HG03558 (cell line): Measurements from ENCODE around the gene CBX3.
"Not testable (repeated sequence)": the region's sequence is repeated elsewhere in the genome, so short reads cannot be mapped to it uniquely, and the experiment has no call there.

Source experiments
- ATAC-seq: cut with Tn5 transposase; IDR thresholded peaks from one replicate; pipeline ENCODE4 v1.9.1; 2021; ENCODE audit warnings: moderate number of reproducible peaks; ENCODE audit not compliant: unreplicated experiment; ENCODE audit errors: extremely low read depth

CBX3 gene

DNA sequence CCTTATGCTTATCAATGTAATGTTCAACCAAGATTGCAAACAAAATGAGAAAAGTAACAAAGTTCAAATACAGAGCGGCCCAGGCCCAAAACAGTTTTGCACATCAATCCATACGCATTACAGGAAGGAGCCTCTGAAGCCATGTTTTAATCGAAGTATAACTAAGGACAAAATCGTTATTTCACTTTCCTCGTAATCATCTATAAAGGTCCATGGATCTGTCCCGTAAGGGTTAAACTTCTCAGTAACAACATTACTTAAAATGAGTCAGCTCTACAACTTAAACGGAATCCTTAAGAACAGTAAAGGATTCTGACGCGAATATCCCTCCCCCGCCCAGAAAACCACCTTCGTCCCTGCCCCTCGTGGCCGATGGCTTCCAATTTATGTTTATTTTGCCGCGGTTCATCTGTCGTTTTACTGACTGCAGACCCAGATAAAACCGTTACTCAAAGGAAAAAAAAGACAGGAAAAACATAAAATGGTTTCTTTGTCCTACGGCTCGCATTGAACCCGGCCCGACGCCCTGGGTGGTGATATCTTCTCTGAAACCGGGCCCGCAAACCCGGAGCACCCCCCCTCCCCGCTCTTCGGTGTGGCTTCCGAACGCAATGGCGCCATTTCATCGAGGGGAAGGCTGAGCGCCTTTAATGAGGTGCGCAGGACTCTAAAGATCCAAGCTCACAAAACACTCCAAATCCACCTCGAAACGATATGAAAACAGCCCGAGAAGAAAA is 2.1 kb upstream of the CBX3 start:
- no peak for ATAC-seq

DNA sequence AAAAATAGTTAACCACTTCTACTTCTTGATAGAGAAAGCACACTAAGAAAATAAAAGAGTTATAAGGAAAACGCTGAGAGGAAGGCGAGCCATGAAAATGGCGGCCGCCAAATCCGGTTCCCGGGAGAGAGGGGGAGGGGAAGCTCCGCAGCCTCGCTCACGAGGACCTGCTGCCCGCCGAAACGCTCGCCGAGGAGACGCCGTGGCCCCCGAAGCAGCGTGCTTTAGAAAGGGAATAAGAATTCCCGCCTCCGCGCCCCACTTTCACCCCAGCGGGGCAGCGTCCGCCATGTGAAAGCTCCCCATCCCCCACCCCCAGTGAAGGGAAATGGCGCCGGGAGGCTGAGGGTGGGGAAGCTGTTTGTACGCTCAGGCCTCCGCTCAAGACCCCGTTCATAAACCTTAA is 1.5 kb upstream of the CBX3 start:
- no peak for ATAC-seq

DNA sequence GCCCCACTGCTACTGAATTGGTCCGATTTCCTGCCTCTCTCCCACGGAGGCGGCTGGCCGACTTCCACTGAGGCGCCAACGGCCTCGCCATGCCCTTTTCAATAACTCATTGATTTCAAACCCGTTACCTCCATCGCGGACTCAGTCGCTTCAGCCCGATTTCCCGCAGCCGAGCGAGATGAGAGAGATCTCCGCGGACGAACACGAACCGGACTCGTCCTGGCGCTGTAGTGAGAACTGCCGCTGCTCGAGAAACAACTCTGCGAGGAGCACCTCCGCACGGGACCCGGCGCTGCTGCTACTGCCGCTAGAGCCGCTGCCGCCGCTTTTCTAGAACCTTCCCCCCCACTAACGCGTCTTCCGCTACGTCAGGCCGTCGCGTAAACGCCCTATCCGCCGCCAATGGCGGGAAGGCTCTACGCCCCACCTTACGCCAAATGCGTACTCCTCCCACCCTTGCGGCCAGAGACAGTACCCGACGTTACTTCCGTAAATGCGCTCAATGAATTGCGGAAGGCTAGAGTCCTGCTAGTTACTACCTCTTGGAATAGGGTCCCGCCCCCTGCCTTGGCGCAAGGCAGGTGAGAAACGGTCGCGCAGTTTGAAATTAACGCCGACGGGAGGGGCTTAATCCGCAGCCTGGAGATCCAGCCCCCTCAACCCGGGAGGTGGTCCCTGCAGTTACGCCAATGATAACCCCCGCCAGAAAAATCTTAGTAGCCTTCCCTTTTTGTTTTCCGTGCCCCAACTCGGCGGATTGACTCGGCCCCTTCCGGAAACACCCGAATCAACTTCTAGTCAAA is 900 bp upstream of the CBX3 start, which contains the start of gene HNRNPA2B1:
TSS of gene HNRNPA2B1 (minus strand) at position 303 of the 803 bp plus-strand sequence. CDS start at position 134, 169 bp downstream.
- peak; percentile 42 for ATAC-seq

DNA sequence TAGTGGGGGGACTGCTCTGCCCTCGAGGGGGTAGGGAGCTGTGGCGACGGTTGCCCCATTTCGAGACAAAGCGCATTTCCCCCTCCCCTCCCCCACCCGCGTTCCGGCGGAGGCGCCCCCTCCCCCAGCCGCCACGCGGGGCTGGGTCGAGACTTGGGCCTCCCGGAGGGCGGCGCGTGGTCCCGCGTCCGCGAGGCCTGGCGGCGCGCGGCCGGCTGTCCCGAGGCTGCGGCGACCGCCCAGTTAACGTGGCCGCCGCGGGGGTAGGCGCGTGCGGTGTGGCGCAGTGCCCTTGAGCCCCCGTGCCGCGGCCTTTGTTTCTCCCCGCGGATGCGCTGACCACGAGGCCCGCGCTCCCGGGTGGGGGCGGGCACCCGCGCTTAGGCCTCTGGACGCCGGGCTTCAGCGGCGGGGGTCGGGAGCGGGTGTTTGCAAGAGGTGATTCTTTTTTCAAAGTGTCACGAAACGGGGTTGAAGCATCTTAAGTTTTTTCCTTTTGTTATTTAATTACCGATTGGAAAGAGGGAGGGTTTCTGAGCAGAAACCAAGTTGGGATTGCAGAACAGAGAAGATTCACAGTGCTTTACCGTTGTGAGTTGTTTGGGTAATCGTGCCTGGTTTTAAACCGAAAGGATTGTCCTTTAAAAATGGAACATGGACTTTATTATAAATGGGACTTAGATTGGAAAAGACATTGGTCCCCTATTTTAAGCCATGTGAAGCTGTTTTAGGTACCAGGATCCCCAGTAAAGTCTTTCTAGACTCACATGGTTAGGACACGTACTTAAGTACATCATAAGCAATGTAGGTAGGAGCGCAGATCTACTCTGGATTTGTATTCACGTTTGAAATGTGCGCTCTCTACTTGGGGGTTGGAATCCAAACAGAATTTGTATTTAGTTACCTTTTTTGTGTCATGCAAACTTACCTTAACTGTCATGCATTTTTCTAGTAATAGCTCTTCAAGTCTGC is 760 bp downstream of the CBX3 start:
- ATAC-seq, result no peak

DNA sequence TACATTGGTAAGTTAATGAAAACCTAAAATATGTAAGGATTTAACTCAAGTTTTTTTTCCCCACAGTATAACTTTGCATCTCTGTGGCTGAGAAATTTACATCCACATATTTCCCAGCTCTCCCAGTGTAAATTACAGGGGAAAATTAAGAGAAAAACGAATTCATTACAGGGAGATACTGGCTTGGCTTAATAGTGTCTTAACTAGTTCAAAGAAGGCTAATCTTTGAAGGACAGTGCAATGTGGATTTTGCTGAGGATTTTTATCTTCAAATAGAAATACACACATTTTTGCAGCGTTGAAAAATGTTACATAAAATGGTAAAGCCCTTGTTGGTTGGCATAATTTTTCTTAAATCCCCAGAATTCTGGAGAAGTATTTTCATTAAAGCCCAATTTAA is 1.5 kb downstream of the CBX3 start:
- no peak for ATAC-seq

- ATAC-seq, result no peak
These were observed 6.5 kb downstream of the CBX3 start for GRCh38 chr7:26208040-26208439.

GRCh38 chr7:26212921-26213718 is 11.6 kb downstream of the CBX3 start:
- no peak for ATAC-seq

GRCh38 chr7:26213807-26214515 is 12.4 kb downstream of the CBX3 start:
- ATAC-seq, result no peak

GRCh38 chr7:26216049-26216448 is 14.5 kb downstream of the CBX3 start:
- no peak for ATAC-seq

- ATAC-seq, result no peak
These were observed 22.8 kb downstream of the CBX3 start for GRCh38 chr7:26224359-26224758.

GRCh38 chr7:26227987-26228386 is 26.4 kb downstream of the CBX3 start:
- ATAC-seq, result no peak

DNA sequence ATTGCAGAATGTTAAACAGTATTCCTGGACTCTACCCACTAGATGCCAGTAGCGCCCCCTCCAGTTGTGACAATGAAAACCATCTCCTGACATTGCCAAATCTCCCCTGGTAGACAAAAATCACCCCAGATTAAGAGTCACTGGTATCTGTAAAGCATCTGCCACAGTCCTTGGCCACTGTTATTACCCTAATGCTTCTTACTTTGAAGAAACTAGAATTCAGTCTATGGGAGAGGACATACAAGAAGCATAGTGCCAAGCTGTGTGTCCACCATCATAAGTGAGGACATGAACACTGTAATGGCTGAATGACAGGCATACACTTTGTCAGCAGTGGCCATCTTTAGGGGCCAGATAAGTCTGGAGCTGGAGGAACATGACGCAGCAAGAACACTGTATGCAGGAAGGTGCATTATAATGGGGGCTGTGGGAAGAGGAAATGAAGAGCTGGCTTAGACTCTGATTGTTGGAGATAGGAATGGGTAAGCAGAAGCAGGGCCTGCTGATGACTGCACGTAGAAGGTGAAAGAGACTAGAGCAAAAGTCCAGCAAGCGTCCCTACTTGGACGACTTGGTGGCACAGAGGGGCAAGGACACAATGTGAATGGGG is 32.5 kb downstream of the CBX3 start:
- no peak for ATAC-seq

DNA sequence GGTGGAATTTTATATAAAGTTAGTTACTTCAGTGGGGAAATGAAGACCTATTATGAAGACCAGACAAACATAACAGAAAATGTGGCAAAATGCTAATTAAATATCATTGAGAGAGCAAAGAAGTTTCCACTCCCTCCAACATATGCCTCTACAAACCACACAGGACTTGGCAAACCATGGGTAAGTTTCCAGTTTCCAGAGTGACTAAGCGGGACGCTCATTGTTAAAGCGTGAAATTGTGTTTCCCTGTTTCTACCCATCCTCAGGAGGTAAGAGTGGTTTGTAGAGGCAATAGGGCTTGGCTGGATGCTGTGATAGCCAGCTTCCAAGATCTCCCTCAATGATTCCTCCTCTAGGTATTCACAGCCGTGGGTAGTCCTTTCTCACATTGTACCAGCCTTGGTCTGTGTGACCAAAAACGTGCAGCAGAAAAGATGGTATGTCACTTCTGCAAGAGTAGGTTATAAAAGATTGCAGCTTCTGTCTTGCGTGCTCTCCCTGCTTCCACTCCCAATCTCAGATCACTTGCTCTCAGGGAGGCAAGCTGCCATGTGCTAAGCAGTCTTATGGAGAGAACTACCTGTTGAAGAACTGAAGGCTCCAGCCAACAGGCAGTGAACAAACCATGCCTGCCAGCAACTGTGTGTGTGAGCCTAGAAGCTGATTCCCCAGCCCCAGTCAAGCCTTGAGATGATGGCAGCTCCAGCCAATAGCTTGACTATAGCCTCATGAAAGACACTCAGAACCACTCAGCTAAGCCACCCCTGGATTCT is 35.7 kb downstream of the CBX3 start:
- ATAC-seq, result no peak

DNA sequence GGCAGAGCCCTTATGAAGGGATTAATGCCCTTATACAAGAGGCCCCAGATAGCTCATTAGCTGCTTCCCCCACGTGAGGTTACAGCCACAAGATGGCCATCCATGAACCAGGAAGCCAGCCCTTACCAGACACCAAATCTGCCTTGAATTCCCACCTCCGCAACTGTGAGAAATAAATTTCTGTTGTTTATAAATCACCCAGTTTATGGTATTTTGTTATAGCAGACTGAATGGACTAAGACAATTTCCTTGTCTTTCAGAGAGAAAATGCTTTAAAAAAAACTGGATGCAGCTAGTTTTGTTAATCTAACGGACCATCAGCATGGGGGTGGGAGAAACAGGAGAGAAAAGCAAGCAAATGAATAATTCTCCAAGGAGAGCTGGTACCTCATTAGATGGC is 36.5 kb downstream of the CBX3 start:
- ATAC-seq, result no peak

DNA sequence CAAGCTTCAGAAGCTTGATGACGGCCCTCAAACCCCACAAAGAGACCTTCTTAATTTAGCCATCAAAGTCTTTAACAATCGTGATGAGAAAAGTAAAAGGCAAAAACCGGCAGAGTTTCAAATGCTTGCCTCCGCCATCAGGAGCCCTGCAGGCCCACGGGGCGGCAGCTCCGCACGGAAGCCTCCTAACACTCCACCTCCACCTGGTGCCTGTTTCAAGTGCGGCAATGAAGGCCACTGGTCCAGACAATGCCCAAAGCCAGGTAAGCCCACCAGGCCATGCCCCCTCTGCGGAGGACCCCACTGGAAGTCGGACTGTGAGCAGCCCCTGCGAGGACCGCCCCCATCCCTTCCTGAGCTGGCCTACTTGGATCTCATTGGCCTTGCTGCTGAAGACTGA is 43.6 kb downstream of the CBX3 start:
- ATAC-seq, result no peak

DNA sequence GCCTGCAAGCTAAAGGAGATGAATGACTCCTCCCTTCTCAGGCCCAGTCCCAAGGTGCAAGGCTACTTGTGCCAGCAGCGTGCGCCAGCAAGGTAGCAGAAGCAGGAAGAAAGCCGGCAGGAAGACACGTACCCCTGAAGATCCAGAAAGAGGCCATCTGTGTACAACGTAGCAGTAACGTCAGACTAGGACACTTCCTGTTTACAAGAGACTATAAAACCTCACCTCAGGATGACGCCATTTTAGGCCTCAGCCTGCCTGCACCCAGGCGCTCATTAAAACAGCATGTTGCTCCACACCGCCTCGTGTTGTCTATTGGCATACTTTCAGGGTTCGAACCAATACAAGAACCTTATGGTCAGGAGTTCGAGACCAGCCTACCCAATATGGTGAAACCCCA is 48.7 kb downstream of the CBX3 start:
- no peak for ATAC-seq

GRCh38 chr7:26261866-26262265 is 60.3 kb downstream of the CBX3 start:
- not testable (repeated sequence) for ATAC-seq
